MM.1S (cell line): Measurements from ENCODE around the gene DBP.

Source experiments
- DNase-seq: peaks from one replicate; pipeline ENCODE4 v3.0.0-alpha.2; 2015
- H2AFZ ChIP-seq: fragments of 300-600 bp; sonication (generic); 2 replicates; pipeline ENCODE4 v1.6.0; 2016; ENCODE audit warnings: antibody characterized with exemption, low read length
- H3F3A ChIP-seq: fragments of 300-600 bp; sonication (generic); 2 replicates; pipeline ENCODE4 v1.6.1; 2016; ENCODE audit warnings: mild to moderate bottlenecking, antibody characterized with exemption, low read length, moderate library complexity, mixed read lengths; ENCODE audit not compliant: insufficient read depth
- H3K27ac ChIP-seq: fragments of 300-600 bp; sonication (generic); 2 replicates; pipeline ENCODE4 v1.5.1; 2016; ENCODE audit warnings: mild to moderate bottlenecking, low read length
- H3K27me3 ChIP-seq: fragments of 300-600 bp; sonication (generic); replicated peaks from 2 replicates; pipeline ENCODE4 v1.6.0; 2016; ENCODE audit warnings: low read length; ENCODE audit not compliant: insufficient read depth
- H3K36me3 ChIP-seq: fragments of 300-600 bp; sonication (generic); replicated peaks from 2 replicates; pipeline ENCODE4 v1.6.1; 2016; ENCODE audit warnings: mild to moderate bottlenecking, low read length, mixed read lengths; ENCODE audit not compliant: insufficient read depth
- H3K4me1 ChIP-seq: fragments of 300-600 bp; sonication (generic); 2 replicates; pipeline ENCODE4 v1.6.1; 2016; ENCODE audit warnings: low read length, mixed read lengths
- H3K4me2 ChIP-seq: fragments of 300-600 bp; sonication (generic); 2 replicates; pipeline ENCODE4 v1.6.0; 2016; ENCODE audit warnings: low read depth, low read length
- H3K4me3 ChIP-seq: fragments of 300-600 bp; sonication (generic); 2 replicates; pipeline ENCODE4 v1.5.1; 2016; ENCODE audit warnings: low read length, mixed read lengths
- H3K79me2 ChIP-seq: fragments of 300-600 bp; sonication (generic); 2 replicates; pipeline ENCODE4 v1.6.1; 2016; ENCODE audit warnings: mixed run types, low read length, mixed read lengths
- H3K9ac ChIP-seq: fragments of 300-600 bp; sonication (generic); 2 replicates; pipeline ENCODE4 v1.6.1; 2016; ENCODE audit warnings: low read length, mixed read lengths
- H3K9me2 ChIP-seq: fragments of 300-600 bp; sonication (generic); replicated peaks from 2 replicates; pipeline ENCODE4 v1.6.1; 2016; ENCODE audit warnings: mild to moderate bottlenecking, low read length, mixed read lengths; ENCODE audit not compliant: insufficient read depth
- H3K9me3 ChIP-seq: fragments of 300-600 bp; sonication (generic); replicated peaks from 2 replicates; pipeline ENCODE4 v1.6.1; 2016; ENCODE audit warnings: mild to moderate bottlenecking, low read length, mixed read lengths; ENCODE audit not compliant: insufficient read depth
- H4K20me1 ChIP-seq: fragments of 300-600 bp; sonication (generic); 2 replicates; pipeline ENCODE4 v1.6.1; 2016; ENCODE audit warnings: mild to moderate bottlenecking, low read length, moderate library complexity, mixed read lengths; ENCODE audit not compliant: insufficient read depth
- EZH2 ChIP-seq: fragments of 300-600 bp; sonication (generic); optimal IDR thresholded peaks from 2 replicates; pipeline ENCODE3; 2017; ENCODE audit warnings: low read depth, mild to moderate bottlenecking, antibody characterized with exemption, low read length, mixed read lengths
- EZH2phosphoT487 ChIP-seq: fragments of 300-600 bp; sonication (generic); IDR thresholded peaks from 2 replicates; pipeline ENCODE4 v1.6.1; 2018; ENCODE audit warnings: antibody characterized with exemption, low read length
- TF ChIP-seq, protein P1 (sequence below): fragments of 300-600 bp; sonication (generic); IDR thresholded peaks from 2 replicates; pipeline ENCODE4 v1.5.1; 2016; ENCODE audit warnings: antibody characterized with exemption, low read length, mixed read lengths

Gene DBP

DNA sequence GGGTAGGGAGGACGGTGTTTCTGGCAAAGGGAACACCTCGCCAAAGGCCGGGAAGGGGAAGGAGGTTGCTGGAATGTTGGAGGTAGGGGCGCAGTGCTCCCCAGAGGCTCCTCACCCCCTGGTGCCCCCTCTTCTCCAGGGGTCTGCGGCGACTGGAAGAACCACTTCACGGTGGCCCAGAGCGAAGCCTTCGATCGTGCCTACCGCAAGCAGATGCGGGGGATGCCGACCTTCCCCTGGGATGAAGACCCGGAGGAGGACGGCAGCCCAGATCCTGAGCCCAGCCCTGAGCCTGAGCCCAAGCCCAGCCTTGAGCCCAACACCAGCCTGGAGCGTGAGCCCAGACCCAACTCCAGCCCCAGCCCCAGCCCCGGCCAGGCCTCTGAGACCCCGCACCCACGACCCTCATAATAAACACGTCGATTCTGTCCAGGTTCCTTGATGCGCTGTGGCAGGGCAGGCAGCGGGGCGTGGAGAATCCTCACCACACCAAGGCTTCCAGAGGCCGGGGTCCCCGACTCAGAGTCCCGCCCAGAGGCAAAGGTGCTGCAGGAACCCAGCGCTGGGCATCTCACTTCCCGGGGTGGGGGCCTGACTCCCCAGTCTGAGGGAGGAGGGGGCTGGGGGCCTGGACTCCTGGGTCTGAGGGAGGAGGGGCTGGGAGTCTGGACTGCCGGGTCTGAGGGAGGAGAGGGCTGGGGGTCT is 38.0 kb downstream of the DBP start:
- TF ChIP-seq EZH2phosphoT487 (no peak), EZH2 (no peak)
- TF ChIP-seq, protein P1, sequence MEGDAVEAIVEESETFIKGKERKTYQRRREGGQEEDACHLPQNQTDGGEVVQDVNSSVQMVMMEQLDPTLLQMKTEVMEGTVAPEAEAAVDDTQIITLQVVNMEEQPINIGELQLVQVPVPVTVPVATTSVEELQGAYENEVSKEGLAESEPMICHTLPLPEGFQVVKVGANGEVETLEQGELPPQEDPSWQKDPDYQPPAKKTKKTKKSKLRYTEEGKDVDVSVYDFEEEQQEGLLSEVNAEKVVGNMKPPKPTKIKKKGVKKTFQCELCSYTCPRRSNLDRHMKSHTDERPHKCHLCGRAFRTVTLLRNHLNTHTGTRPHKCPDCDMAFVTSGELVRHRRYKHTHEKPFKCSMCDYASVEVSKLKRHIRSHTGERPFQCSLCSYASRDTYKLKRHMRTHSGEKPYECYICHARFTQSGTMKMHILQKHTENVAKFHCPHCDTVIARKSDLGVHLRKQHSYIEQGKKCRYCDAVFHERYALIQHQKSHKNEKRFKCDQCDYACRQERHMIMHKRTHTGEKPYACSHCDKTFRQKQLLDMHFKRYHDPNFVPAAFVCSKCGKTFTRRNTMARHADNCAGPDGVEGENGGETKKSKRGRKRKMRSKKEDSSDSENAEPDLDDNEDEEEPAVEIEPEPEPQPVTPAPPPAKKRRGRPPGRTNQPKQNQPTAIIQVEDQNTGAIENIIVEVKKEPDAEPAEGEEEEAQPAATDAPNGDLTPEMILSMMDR, result no peak
- H3K4me1 ChIP-seq, result no peaks in the 10 kb centered on the region

DNA sequence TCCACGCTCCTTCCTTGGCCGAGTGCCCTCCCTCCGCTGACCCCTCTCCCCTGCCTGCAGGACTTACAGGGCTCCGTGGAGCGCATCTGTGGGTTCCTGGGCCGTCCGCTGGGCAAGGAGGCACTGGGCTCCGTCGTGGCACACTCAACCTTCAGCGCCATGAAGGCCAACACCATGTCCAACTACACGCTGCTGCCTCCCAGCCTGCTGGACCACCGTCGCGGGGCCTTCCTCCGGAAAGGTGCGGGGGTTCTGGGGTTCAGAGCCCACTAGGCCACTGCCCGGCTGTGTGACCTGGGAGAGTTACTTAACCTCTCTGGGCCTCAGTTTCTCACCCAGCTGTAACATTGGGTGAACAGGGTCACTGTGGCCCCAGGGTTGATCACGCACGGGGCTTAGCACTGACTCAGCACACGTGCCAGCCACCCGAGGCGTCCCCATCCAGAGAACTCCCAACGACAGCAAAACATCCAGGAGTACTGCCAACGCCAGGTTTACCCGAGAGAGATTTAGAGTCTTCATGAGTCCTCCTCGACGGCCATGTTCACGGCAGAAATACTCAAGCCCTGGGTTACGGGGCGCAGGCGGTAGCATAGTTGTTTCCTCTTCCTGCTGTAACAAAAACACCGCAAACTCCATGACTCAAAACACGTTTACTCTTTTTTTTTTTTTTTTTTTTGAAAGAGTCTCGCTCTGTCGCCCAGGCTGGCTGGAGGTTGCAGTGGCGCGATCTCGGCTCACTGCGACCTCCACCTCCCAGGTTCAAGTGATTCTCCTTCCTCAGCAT is 40.3 kb downstream of the DBP start:
- Histone ChIP-seq H3K4me3 (no peak overlapping the region), H3K4me1 (no peaks in the 10 kb centered on the region), H3K9ac (no peak overlapping the region), H3K27ac (no peak overlapping the region), H3K4me2 (no peak overlapping the region), H4K20me1 (no peaks in the 10 kb centered on the region), H3K9me2 (no peaks in the 10 kb centered on the region), H2AFZ (no peak overlapping the region), H3K9me3 (no peaks in the 10 kb centered on the region), H3K36me3 (no peaks in the 10 kb centered on the region), H3F3A (no peaks in the 10 kb centered on the region), H3K79me2 (no peaks in the 10 kb centered on the region), H3K27me3 (peaks cover 83% of the 10 kb centered on the region)
- no peak for DNase-seq
- TF ChIP-seq EZH2 (no peak), EZH2phosphoT487 (no peak)
- TF ChIP-seq, protein P1, result no peak

More for the DNA sequence above, 38.0 kb downstream of the DBP start:
- H3K36me3 ChIP-seq, result no peaks in the 10 kb centered on the region
- H4K20me1 ChIP-seq, result no peaks in the 10 kb centered on the region
- H3K9me3 ChIP-seq, result no peaks in the 10 kb centered on the region
- H3K4me3 ChIP-seq, result no peak overlapping the region
- peaks cover 87% of the 10 kb centered on the region for H3K27me3 ChIP-seq
- H3K27ac ChIP-seq, result no peak overlapping the region
- H3F3A ChIP-seq, result no peaks in the 10 kb centered on the region
- no peak overlapping the region for H3K9ac ChIP-seq
- H3K79me2 ChIP-seq, result no peaks in the 10 kb centered on the region
- H3K4me2 ChIP-seq, result no peak overlapping the region
- no peak overlapping the region for H2AFZ ChIP-seq
- no peaks in the 10 kb centered on the region for H3K9me2 ChIP-seq
- no peak for DNase-seq

DNA sequence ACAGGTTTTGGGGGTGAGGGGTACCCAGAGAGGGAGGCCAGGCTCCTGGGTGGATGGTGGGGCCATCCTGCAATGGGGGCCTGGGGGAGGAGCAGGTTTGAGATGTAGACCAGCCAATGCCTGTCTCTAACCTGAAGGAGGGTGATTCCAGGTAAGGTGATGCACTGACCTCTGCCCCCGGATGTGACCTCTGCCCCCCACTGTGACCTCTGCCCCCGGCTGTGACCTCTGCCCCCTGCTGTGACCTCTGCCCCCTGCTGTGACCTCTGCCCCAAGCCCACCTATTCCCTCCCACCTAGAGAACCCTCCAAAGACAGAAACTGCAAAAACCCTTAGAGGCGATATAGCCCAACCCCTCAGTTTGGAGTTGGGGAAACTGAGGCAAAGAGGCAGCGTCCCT is 40.9 kb downstream of the DBP start:
- no peak overlapping the region for H3K4me3 ChIP-seq
- TF ChIP-seq, protein P1, result no peak
- TF ChIP-seq EZH2phosphoT487 (no peak), EZH2 (no peak)
- no peaks in the 10 kb centered on the region for H3K9me3 ChIP-seq
- no peak for DNase-seq
- H3K27me3 ChIP-seq, result peaks cover 84% of the 10 kb centered on the region
- H3K79me2 ChIP-seq, result no peaks in the 10 kb centered on the region
- H3K9me2 ChIP-seq, result no peaks in the 10 kb centered on the region
- no peaks in the 10 kb centered on the region for H3K36me3 ChIP-seq
- no peak overlapping the region for H3K9ac ChIP-seq
- H2AFZ ChIP-seq, result no peak overlapping the region
- H3K4me2 ChIP-seq, result no peak overlapping the region
- H4K20me1 ChIP-seq, result no peaks in the 10 kb centered on the region
- H3F3A ChIP-seq, result no peaks in the 10 kb centered on the region
- H3K4me1 ChIP-seq, result no peaks in the 10 kb centered on the region
- no peak overlapping the region for H3K27ac ChIP-seq
